NCI-H128 (cell line): ENCODE data around the gene UBR2.
"Not testable (repeated sequence)": the region's sequence is repeated elsewhere in the genome, so short reads cannot be mapped to it uniquely, and the experiment has no call there.

Experiments used
- DNase-seq: peaks from one replicate; lab custom pipeline; 2025; ENCODE audit not compliant: unreplicated experiment; lab: John Stamatoyannopoulos, UW

UBR2 gene

GRCh38 chr6:42555477-42556457 lies 8.1 kb upstream of the UBR2 start:
- DNase-seq = no peak

- DNase-seq = no peak
Measured at GRCh38 chr6:42556462-42556861, 7.4 kb upstream of the UBR2 start.

- DNase-seq = not testable (repeated sequence)
Measured at GRCh38 chr6:42559276-42559675, 4.6 kb upstream of the UBR2 start.

- DNase-seq = no peak
Measured at GRCh38 chr6:42561986-42562385, 1.8 kb upstream of the UBR2 start.

GRCh38 chr6:42562788-42563405 lies 932 bp upstream of the UBR2 start:
- no peak for DNase-seq

GRCh38 chr6:42564506-42564825 lies 637 bp downstream of the UBR2 start:
- no peak for DNase-seq

GRCh38 chr6:42565823-42566613 lies 2.2 kb downstream of the UBR2 start:
- no peak for DNase-seq

- no peak for DNase-seq
Measured at GRCh38 chr6:42566614-42567208, 2.9 kb downstream of the UBR2 start.

- DNase-seq = not testable (repeated sequence)
Measured at GRCh38 chr6:42567237-42567636, 3.4 kb downstream of the UBR2 start.

- no peak for DNase-seq
Measured at GRCh38 chr6:42569102-42570028, 5.5 kb downstream of the UBR2 start.

GRCh38 chr6:42571611-42572342 lies 7.9 kb downstream of the UBR2 start:
- DNase-seq = no peak

GRCh38 chr6:42572523-42572922 lies 8.7 kb downstream of the UBR2 start:
- DNase-seq = no peak

- DNase-seq = not testable (repeated sequence)
Measured at GRCh38 chr6:42576538-42576937, 12.7 kb downstream of the UBR2 start.

- no peak for DNase-seq
Measured at GRCh38 chr6:42598300-42598699, 34.5 kb downstream of the UBR2 start.

GRCh38 chr6:42599558-42599957 lies 35.7 kb downstream of the UBR2 start:
- DNase-seq = no peak

GRCh38 chr6:42604150-42604549 lies 40.3 kb downstream of the UBR2 start:
- DNase-seq = no peak

GRCh38 chr6:42604699-42605098 lies 40.9 kb downstream of the UBR2 start:
- not testable (repeated sequence) for DNase-seq

- no peak for DNase-seq
Measured at GRCh38 chr6:42610416-42610815, 46.6 kb downstream of the UBR2 start.

GRCh38 chr6:42615518-42615917 lies 51.7 kb downstream of the UBR2 start:
- DNase-seq = no peak
